Inflammatory macrophage (primary cell): ENCODE results near the gene PVRIG.
"Not testable (repeated sequence)": the region's sequence is repeated elsewhere in the genome, so short reads cannot be mapped to it uniquely, and the experiment has no call there.

Experiments
- DNase-seq, 2 donors: peaks; one replicate each; pipeline ENCODE4 v3.0.0-alpha.2; 2020 to 2022
- total RNA-seq, 18 experiments: gene quantifications; one replicate each; lab custom pipeline; 2026; ENCODE audit warnings: mixed read lengths in 6 of 18, inconsistent platforms in 2 of 18; lab: John Stamatoyannopoulos, UW

Gene PVRIG
- 0 to 0.08 (median 0) reads per million in 18 experiments for total RNA-seq

GRCh38 chr7:100219801-100220585, at the start of gene PVRIG:
TSS of gene PVRIG (plus strand) at chr7:100219949. CDS start at chr7:100219971, 22 bp downstream.
- not testable (repeated sequence) for DNase-seq

- DNase-seq = no peak
Measured at GRCh38 chr7:100170101-100170897, 49.5 kb upstream of the PVRIG start.

- DNase-seq = no peak
Measured at GRCh38 chr7:100171087-100171681, 48.6 kb upstream of the PVRIG start.

GRCh38 chr7:100171840-100172239, 47.9 kb upstream of the PVRIG start:
- no peak for DNase-seq

- DNase-seq = no peak
Measured at GRCh38 chr7:100173806-100174495, 45.8 kb upstream of the PVRIG start.

- DNase-seq = no peak
Measured at GRCh38 chr7:100174582-100174981, 45.2 kb upstream of the PVRIG start.

GRCh38 chr7:100175296-100175935, 44.3 kb upstream of the PVRIG start:
- no peak for DNase-seq

- DNase-seq = no peak
Measured at GRCh38 chr7:100176096-100177044, 43.4 kb upstream of the PVRIG start.

GRCh38 chr7:100177045-100178001, 42.4 kb upstream of the PVRIG start, which contains the start of the genes GPC2 and STAG3:
TSS of gene GPC2 (minus strand) at chr7:100177381. CDS start at chr7:100177199, 182 bp downstream.
TSS of gene STAG3 (plus strand) at chr7:100177918. CDS start at chr7:100180557, 2,639 bp downstream.
- peak; percentile 97 to 98 for DNase-seq

- DNase-seq = not testable (repeated sequence)
Measured at GRCh38 chr7:100180084-100180483, 39.7 kb upstream of the PVRIG start.

GRCh38 chr7:100182616-100183015, 37.1 kb upstream of the PVRIG start:
- DNase-seq = not testable (repeated sequence)

GRCh38 chr7:100183090-100183489, 36.7 kb upstream of the PVRIG start:
- DNase-seq = not testable (repeated sequence)

- no peak for DNase-seq
Measured at GRCh38 chr7:100185726-100186125, 34.0 kb upstream of the PVRIG start.

- no peak for DNase-seq
Measured at GRCh38 chr7:100189061-100189460, 30.7 kb upstream of the PVRIG start.

- peak; percentile 45 to 67 for DNase-seq
Measured at GRCh38 chr7:100190048-100190711, 29.6 kb upstream of the PVRIG start.

- peak; percentile 67 to 72 for DNase-seq
Measured at GRCh38 chr7:100191775-100192174, 28.0 kb upstream of the PVRIG start.

GRCh38 chr7:100192281-100192862, 27.4 kb upstream of the PVRIG start:
- not testable (repeated sequence) for DNase-seq

GRCh38 chr7:100192969-100193368, 26.8 kb upstream of the PVRIG start:
- no peak for DNase-seq
